ENCODE results near the gene ADNP.
"Not testable (repeated sequence)": the region's sequence is repeated elsewhere in the genome, so short reads cannot be mapped to it uniquely, and the experiment has no call there.

ADNP gene

DNA sequence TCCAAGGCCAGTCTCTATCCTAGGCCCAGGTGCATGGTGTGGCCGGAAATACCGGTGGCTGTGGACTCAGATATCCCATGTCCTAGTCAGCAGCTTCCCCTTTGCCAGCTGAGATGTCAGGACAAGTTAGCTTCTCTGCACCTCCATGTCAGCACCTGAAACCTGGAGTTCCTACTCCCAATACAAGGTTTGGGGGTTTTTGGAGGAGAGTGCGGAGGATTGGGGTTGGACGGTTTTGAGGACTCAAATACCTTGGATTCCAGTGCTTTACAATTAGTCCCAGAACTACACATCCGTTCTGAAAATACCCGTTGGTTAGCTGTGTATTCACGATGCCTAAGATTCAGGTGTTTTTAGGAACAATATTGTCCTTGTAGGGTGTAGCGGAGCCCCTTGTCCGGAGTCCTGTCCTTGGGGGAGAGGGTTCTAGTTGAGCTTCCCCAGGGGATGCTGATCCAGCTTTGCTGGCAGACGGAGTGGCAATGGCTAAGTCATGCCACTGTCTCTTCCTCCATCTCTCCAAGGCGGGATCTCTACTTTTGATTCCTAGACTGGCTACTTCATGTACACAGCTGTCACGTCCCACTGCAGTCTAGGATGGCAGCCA, 45.0 kb downstream of the ADNP start:
- no peak for TF ChIP-seq ZFX (IDR thresholded peaks at IDR 0.05)
- TF ChIP-seq, protein P1, sequence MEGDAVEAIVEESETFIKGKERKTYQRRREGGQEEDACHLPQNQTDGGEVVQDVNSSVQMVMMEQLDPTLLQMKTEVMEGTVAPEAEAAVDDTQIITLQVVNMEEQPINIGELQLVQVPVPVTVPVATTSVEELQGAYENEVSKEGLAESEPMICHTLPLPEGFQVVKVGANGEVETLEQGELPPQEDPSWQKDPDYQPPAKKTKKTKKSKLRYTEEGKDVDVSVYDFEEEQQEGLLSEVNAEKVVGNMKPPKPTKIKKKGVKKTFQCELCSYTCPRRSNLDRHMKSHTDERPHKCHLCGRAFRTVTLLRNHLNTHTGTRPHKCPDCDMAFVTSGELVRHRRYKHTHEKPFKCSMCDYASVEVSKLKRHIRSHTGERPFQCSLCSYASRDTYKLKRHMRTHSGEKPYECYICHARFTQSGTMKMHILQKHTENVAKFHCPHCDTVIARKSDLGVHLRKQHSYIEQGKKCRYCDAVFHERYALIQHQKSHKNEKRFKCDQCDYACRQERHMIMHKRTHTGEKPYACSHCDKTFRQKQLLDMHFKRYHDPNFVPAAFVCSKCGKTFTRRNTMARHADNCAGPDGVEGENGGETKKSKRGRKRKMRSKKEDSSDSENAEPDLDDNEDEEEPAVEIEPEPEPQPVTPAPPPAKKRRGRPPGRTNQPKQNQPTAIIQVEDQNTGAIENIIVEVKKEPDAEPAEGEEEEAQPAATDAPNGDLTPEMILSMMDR (conservative IDR thresholded peaks at IDR 0.05), result no peak
- no peak overlapping the region for H3K27ac ChIP-seq

DNA sequence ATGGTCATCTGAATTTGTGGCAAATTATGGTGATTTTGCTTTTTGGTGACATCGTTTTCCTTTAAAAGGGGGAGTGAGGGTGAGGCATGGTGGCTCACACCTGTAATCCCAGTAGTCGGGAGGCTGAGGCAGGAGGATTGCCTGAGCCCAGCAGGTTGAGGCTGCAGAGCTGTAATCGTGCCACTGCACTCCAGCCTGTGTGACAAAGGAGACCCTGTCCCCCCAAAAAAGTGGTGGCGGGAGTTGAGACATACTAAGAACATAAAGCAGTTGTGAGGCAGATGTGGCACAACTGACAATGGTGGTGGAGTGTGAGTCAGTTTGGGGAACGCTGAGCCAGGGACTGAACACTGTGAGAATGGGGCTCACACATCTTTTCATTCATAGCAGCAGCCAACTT, 45.5 kb downstream of the ADNP start:
- H3K27ac ChIP-seq, result no peak overlapping the region

DNA sequence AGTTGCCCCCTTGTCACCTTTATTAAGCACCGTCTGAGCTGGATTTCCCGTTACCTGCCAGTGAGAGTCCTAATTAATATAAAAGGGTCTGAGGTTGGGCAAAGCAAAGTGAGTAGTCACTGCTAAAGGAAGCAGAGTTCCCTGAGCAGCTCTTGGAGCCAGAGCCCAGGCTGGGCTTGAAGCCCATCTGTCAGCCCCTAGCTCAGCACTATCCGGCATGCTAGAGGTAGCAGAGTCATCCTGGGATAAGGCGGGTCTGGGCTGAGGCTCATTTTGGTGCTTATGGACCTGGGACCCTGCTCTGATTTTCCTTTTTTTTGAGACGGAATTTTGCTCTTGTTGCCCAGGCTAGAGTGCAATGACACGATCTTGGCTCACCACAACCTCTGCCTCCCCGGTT, 46.2 kb downstream of the ADNP start:
- TF ChIP-seq, protein P1 (conservative IDR thresholded peaks at IDR 0.05), result no peak
- TF ChIP-seq ZFX (IDR thresholded peaks at IDR 0.05), result no peak
- no peak overlapping the region for H3K27ac ChIP-seq

More for the DNA sequence above, 45.5 kb downstream of the ADNP start:
- no peak for TF ChIP-seq ZFX (IDR thresholded peaks at IDR 0.05)
- TF ChIP-seq, protein P1 (conservative IDR thresholded peaks at IDR 0.05), result no peak

DNA sequence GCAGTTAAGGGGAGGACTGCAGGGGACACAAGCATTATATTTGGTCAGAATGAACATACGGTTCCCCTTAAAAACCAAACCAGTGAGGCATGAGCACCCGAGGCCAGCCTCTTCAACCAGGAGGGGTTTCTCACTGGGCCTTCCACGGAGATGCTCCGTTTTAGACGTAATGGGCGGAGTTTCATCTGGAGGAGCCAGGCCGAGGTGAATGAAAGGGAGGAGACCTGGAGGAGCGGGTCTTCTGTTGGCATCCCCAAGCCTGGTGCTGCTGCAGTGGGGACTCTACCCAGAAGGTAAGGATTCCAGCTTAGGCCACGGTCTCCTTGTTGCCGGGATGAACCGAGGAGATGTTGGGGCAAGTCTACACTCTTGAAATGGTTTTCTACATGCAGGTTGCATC, 47.4 kb downstream of the ADNP start:
- TF ChIP-seq ZFX (IDR thresholded peaks at IDR 0.05), result no peak
- TF ChIP-seq, protein P1 (conservative IDR thresholded peaks at IDR 0.05), result no peak
- H3K27ac ChIP-seq, result no peak overlapping the region

DNA sequence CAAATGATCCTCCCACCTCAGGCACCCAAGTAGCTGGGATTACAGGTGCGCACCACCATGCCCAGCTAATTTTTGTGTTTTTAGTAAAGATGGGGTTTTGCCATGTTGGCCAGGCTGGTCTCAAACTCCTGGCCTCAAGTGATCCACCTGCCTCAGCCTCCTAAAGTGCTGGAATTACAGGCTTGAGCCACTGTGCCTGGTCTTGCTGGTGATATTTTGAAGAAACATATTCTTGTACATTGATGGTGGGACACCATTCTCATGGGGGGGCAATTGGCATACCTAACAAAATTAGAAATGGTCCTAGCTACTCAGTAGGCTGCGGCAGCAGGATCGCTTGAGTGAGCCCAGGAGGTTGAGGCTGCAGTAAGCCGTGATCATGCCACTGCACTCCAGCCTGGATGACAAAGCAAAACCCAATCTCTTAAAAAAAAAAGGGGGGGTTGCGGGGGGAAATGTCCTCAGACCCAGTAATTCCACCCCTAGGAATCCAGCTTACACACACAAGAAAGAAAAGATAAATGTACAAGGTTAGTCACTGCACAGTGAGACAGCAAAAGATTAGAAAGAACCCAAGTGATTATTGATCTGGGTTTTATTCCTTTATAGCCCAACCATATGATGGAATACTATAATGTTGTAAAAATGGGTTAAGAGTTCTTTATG, 49.3 kb downstream of the ADNP start:
- H3K27ac ChIP-seq, result not testable (repeated sequence)

DNA sequence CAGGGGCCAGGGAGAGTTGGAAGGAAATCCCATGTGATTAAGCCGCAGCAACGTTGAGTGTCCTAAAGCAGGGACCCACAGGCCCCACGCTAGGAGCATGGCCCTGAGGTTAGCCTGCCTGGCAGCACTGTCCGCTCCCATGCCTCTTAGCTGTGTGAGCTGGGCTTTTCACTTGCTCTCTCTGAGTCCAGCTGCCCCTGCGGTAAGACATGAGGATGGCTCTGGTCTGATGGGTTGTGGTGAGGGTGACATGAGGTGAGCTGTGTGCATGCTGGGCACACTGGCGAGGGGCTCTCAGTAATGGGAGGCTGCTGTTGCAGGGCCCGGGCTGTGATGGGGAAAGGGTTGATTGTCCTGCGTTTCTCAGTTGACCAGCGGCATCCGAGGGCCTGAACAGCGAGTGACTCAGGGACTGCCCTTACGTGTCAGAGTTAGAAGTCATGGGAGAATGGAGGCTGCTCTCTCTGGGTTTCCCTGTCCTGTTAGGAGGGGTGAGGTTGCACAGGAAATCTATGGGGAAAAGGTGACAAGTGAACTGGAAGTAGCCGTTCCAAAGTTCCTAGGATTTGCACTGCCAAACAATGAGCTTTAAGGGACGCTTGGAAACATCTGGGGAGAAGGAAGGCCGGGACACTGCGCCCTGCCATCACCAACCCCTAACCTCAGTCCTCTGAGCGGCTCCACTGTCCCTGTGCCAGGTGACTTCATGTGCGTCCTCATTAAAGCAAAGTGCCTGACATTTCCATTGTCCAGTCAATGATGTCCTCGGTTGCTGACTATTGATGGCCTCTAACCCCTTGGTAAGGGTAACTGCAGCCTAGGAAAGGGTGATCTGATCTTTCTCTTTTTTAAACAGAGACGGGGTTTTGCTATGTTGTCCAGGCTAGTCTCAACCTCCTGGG, 51.3 kb downstream of the ADNP start:
- TF ChIP-seq ZFX (IDR thresholded peaks at IDR 0.05), result no peak
- TF ChIP-seq, protein P1 (conservative IDR thresholded peaks at IDR 0.05), result no peak

DNA sequence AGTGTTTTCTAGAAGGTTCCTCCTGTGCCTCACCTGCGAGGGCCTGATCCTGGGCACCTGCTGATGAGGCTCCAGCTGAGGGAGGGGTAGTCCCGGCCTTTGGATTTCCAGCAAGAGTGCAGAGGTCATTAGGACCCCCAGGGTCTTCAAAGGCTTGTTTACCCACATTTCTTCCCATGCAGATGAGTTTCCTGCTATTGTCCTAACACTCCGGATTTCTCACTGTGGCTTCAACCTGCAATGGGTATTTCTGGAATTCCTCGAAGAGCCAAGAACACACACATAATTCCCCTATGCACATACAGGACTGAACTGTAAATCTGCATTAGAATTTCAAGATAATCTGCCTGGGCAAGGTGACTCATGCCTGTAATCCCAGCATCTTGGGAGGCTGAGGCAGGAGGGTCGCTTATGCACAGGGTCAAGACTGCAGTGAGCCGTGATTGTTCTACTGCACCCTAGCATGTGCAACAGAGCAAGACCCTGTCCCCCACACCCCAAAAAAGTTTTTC, 53.9 kb downstream of the ADNP start:
- TF ChIP-seq ZFX (IDR thresholded peaks at IDR 0.05), result no peak
- TF ChIP-seq, protein P1 (conservative IDR thresholded peaks at IDR 0.05), result no peak
- no peak overlapping the region for H3K27ac ChIP-seq

More for the DNA sequence above, 51.3 kb downstream of the ADNP start:
- H3K27ac ChIP-seq, result no peak overlapping the region

Measured in C4-2B (cell line).